HepG2 (cell line): ENCODE results near the gene LRRC15. TPM values are rescaled to one million over a fixed set of nuclear protein-coding genes. Genes with fewer than 3 reads are reported as not detected.

Experiments
- ATAC-seq: fragments of 200-7000 bp; cut with Tn5 transposase; 3 replicates; pipeline ENCODE4 v1.9.1; 2020; ENCODE audit warnings: mild to moderate bottlenecking, moderate library complexity
- BruUV-seq: library from RNA; stranded (reverse); fragments of 400-500 nt; replicated peaks from 2 replicates; lab custom pipeline; 2021; lab: Mats Ljungman, UMichigan
- CTCF ChIA-PET: fragments of 300-600 bp; formaldehyde crosslinking; extraction: SDS; loops from one replicate; lab custom pipeline; 2021; ENCODE audit warnings: low total read pairs, inconsistent platforms, low intra/inter-chr PET ratio; lab: Yijun Ruan, JAX
- POLR2A ChIA-PET: fragments of 350-600 bp; sonication (Branson Sonifier 250); formaldehyde crosslinking; loops from one replicate; lab custom pipeline; 2020; ENCODE audit warnings: antibody characterized with exemption, inconsistent platforms; lab: Yijun Ruan, JAX
- DNase-seq: peaks from one replicate; pipeline ENCODE4 v3.0.0-alpha.2; 2015; ENCODE audit warnings: low spot score
- FAIRE-seq: peaks from 3 replicates; lab custom pipeline; 2011; peaks lifted over from hg19 to GRCh38; lab: Jason Lieb, UNC
- H2AFZ ChIP-seq: one replicate; pipeline ENCODE4 v1.6.1; 2011; ENCODE audit warnings: low read length, inconsistent platforms
- H3K27ac ChIP-seq: fragments of 300-600 bp; 3 replicates; pipeline ENCODE4 v1.8.0; 2011; ENCODE audit warnings: mixed run types, mild to moderate bottlenecking, mixed read lengths, low read length, inconsistent platforms; ENCODE audit not compliant: insufficient read depth; ENCODE audit errors: extremely low read length
- H3K27me3 ChIP-seq, 2 experiments: fragments of 200-600 bp in 1 of 2; 2 replicates in 1 of 2; 3 replicates in 1 of 2; pipeline versions ENCODE4 v1.6.0 to v1.8.0; 2011; ENCODE audit warnings: low read length in 2 of 2, mild to moderate bottlenecking in 2 of 2, moderate library complexity in 2 of 2, inconsistent platforms in 1 of 2; ENCODE audit not compliant: insufficient read depth in 2 of 2, control insufficient read depth in 1 of 2
- H3K36me3 ChIP-seq, 2 experiments: fragments of 200-600 bp in 1 of 2; replicated peaks in 1 of 2; 2 replicates in 1 of 2; 3 replicates in 1 of 2; pipeline versions ENCODE4 v1.5.1 to v1.8.0; 2011; ENCODE audit warnings: low read length in 2 of 2, inconsistent platforms in 1 of 2; ENCODE audit not compliant: insufficient read depth in 2 of 2, control insufficient read depth in 1 of 2
- H3K4me1 ChIP-seq: 2 replicates; pipeline ENCODE4 v1.5.1; 2012; ENCODE audit warnings: low read length, inconsistent platforms; ENCODE audit not compliant: insufficient read depth
- H3K4me2 ChIP-seq: 2 replicates; pipeline ENCODE4 v1.6.0; 2011; ENCODE audit warnings: low read depth, low read length, inconsistent platforms
- H3K4me3 ChIP-seq, 3 experiments: fragments of 200-600 bp in 1 of 3; sonication (generic), shearing (Covaris generic) in 1 of 3; replicated peaks in 1 of 3; 2 replicates each; pipeline ENCODE4 v1.5.1; 2011 to 2016; ENCODE audit warnings: low read length in 3 of 3, inconsistent platforms in 2 of 3, low read depth in 2 of 3, mild to moderate bottlenecking in 2 of 3, control low read depth in 1 of 3, mixed read lengths in 1 of 3; ENCODE audit not compliant: insufficient read depth in 1 of 3
- H3K79me2 ChIP-seq: one replicate; pipeline ENCODE4 v1.6.1; 2011; ENCODE audit warnings: low read length, inconsistent platforms; ENCODE audit not compliant: insufficient read depth
- H3K9ac ChIP-seq: 2 replicates; pipeline ENCODE4 v1.6.0; 2011; ENCODE audit warnings: mild to moderate bottlenecking, low read depth, low read length, inconsistent platforms; ENCODE audit not compliant: insufficient read depth
- H3K9me3 ChIP-seq: 2 replicates; pipeline ENCODE4 v1.5.1; 2012; ENCODE audit warnings: mild to moderate bottlenecking, low read length
- H4K20me1 ChIP-seq: 2 replicates; pipeline ENCODE4 v1.6.0; 2011; ENCODE audit warnings: inconsistent platforms, mild to moderate bottlenecking, low read length, moderate library complexity; ENCODE audit not compliant: insufficient read depth
- DRAP1 ChIP-seq: IDR thresholded peaks from 2 replicates; pipeline ENCODE4 v1.6.1; 2016; ENCODE audit warnings: missing genetic modification reagents, missing compliant biosample characterization
- E2F5 ChIP-seq: sonication (generic); formaldehyde crosslinking; conservative IDR thresholded peaks from 2 replicates; pipeline ENCODE4 v1.4.0; 2020; ENCODE audit warnings: missing genetic modification reagents
- GTF2F1 ChIP-seq: fragments of 150-350 bp; IDR thresholded peaks from 2 replicates; pipeline ENCODE4 v1.6.1; 2014; ENCODE audit warnings: low read length
- HOXA9 ChIP-seq: sonication (generic); formaldehyde crosslinking; IDR thresholded peaks from 2 replicates; pipeline ENCODE4 v1.8.1; 2022; ENCODE audit warnings: missing genetic modification reagents, mild to moderate bottlenecking, moderate library complexity, borderline replicate concordance
- KLF11 ChIP-seq: IDR thresholded peaks from 2 replicates; pipeline ENCODE4 v1.6.1; 2016; ENCODE audit warnings: missing compliant biosample characterization
- NFIC ChIP-seq: IDR thresholded peaks from 2 replicates; pipeline ENCODE4 v1.6.1; 2012; ENCODE audit warnings: mild to moderate bottlenecking, low read length, inconsistent platforms
- NR1H2 ChIP-seq: sonication (generic); formaldehyde crosslinking; IDR thresholded peaks from 2 replicates; pipeline ENCODE4 v1.8.1; 2022; ENCODE audit warnings: low read depth, missing genetic modification reagents, borderline replicate concordance
- RFX3 ChIP-seq: IDR thresholded peaks from 2 replicates; pipeline ENCODE4 v1.6.1; 2016; ENCODE audit warnings: missing biosample characterization, missing genetic modification reagents
- ZEB1 ChIP-seq: IDR thresholded peaks from 2 replicates; pipeline ENCODE4 v1.6.1; 2012; ENCODE audit warnings: mild to moderate bottlenecking, low read depth, inconsistent platforms; ENCODE audit not compliant: insufficient replicate concordance
- ZNF138 ChIP-seq: sonication (generic); formaldehyde crosslinking; IDR thresholded peaks from 2 replicates; pipeline ENCODE4 v1.5.0; 2020; ENCODE audit warnings: mild to moderate bottlenecking, low read depth, missing genetic modification reagents
- ZNF3 ChIP-seq: IDR thresholded peaks from 2 replicates; pipeline ENCODE4 v1.7.0; 2017; ENCODE audit warnings: inconsistent platforms
- ZNF317 ChIP-seq: sonication (generic); formaldehyde crosslinking; IDR thresholded peaks from 2 replicates; pipeline ENCODE4 v1.5.0; 2020; ENCODE audit warnings: mild to moderate bottlenecking, missing genetic modification reagents
- ZNF770 ChIP-seq: sonication (generic); formaldehyde crosslinking; IDR thresholded peaks from 2 replicates; pipeline ENCODE4 v1.5.0; 2020; ENCODE audit warnings: mild to moderate bottlenecking, missing genetic modification reagents
- WGBS: methylation state at CpG from one replicate; pipeline ENCODE4 v1.1.6; 2017; ENCODE audit warnings: low lambda C conversion rate; 5-methylcytosine and 5-hydroxymethylcytosine counted together
- in situ Hi-C: cut with HindIII; loops from 2 replicates; pipeline ENCODE4 v1.10.0; 2017; ENCODE audit warnings: low pct_unique_long_range_greater_than_20kb; ENCODE audit not compliant: extremely low pct_ligation_motif_present
- intact Hi-C: fragments of 100-400 bp; cut with micrococcal nuclease; formaldehyde crosslinking; loops from one replicate; pipeline ENCODE4 v1.10.0; 2022; ENCODE audit not compliant: unreplicated experiment
- polyA plus RNA-seq, 8 experiments: library from polyadenylated mRNA; depleted of rRNA in 3 of 8; stranded (reverse) in 7 of 8; unstranded in 1 of 8; fragments of >200 nt; fragmentation: Illumina TruSeq in 4 of 8; extraction: Trizol in 4 of 8; gene quantifications; 2 replicates each; pipeline versions ENCODE4 v1.2.1 to v1.2.3, GENCODE V29; 2011 to 2016; ENCODE audit warnings: low read depth in 4 of 8, missing spikeins in 1 of 8, mixed read lengths in 1 of 8; ENCODE audit not compliant: insufficient read depth in 1 of 8
- total RNA-seq, 5 experiments: library from RNA; depleted of rRNA; stranded (reverse); fragments of >200 nt; fragmentation: Illumina TruSeq; extraction: Trizol; gene quantifications; 2 replicates each; pipeline ENCODE4 v1.2.3, GENCODE V29; 2016; ENCODE audit warnings: low read depth in 1 of 5

Gene LRRC15
- total and polyA plus RNA-seq, 2 of the 13 experiments (the other 11 are each of a cell fraction or from before 2014, with no cell fraction given), result not detected

DNA sequence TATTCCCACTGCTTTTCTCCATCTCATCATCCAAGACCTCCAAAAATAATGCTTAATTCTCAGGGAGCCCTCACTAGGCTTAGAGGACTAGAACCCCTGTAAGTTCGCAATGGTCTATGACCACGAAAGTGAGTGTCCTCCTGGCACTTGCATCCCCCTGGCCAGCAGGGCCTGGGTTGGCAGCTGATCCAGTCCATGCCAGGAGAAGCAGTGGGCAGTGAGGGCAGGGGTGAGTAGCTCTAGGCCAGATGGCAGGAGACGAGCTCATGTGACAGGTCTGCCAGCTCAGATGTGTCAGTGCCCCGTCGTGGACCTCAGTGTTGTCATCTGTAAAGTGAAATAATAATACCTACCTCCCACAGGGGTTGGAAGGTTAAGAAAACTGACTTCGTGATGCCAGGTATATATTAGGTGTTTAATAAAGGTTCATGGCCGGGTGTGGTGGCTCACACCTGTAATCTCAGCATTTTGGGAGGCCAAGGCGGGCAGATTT lies 18.4 kb upstream of the LRRC15 start (continued):
- TF ChIP-seq ZNF770 (CRISPR knock-in tag), result no peak
- TF ChIP-seq ZNF138 (CRISPR knock-in tag), result no peak
- TF ChIP-seq ZEB1, result no peak
- TF ChIP-seq ZNF317 (CRISPR knock-in tag), result no peak

DNA sequence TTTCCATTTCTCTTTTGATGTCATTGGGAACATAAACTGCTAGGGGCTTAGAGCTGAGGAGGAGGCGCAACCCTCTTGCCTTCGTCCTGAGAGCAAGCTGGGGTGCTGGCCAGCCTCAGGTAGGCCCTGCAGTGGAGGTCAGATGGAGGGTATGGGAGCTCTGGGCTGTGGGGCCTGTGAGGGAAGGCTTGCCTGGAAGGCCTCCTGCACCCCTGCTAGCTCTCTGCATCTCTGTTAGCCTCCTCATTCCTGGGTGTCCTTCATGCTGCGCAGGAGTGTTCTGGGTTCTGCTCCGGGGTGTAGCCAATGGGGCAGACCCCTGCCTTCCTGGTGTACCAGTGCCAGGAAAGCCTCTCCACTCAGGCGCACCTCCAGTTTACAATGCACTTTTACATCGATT lies 17.7 kb upstream of the LRRC15 start:
- DNase-seq, result no peak
- Histone ChIP-seq H3K9me3 (0 out of 2 replicates have a peak, but pooled peaks cover 4% of the 10 kb centered on the region), H3K9ac (no peak overlapping the region), H2AFZ (no peak overlapping the region), H3K36me3 (no peaks in the 10 kb centered on the region), H3K27ac (no peak overlapping the region), H3K4me1 (peaks cover 9% of the 10 kb centered on the region; the same call in 1 of the 2 replicates), H3K27me3 (peaks cover 9 to 47% of the 10 kb centered on the region in 2 experiments; a peak in 4 of 5 replicates), H3K4me2 (no peak overlapping the region), H3K4me3 (no peak overlapping the region), H4K20me1 (no peaks in the 10 kb centered on the region), H3K79me2 (no peaks in the 10 kb centered on the region)
- no TSS peak for BruUV-seq
- intact Hi-C loops, result no loop called here
- ChIA-PET CTCF (no interaction called here), POLR2A (no interaction called here)
- ATAC-seq, result no peak
- in situ Hi-C loops, result no loop called here
- 83% methylated on average over 6 of the region's 6 CpGs for WGBS
- no peak for TF ChIP-seq NR1H2
- no peak for TF ChIP-seq NFIC
- no peak for TF ChIP-seq ZNF3 (CRISPR knock-in tag)
- no peak for TF ChIP-seq HOXA9 (CRISPR knock-in tag)
- no peak for TF ChIP-seq GTF2F1
- TF ChIP-seq DRAP1 (CRISPR knock-in tag), result no peak
- TF ChIP-seq RFX3 (CRISPR knock-in tag), result no peak
- no peak for TF ChIP-seq KLF11 (CRISPR knock-in tag)
- no peak for TF ChIP-seq E2F5 (CRISPR knock-in tag)
- FAIRE-seq, result no peak
